ENCODE results near the gene ELMOD2.

Gene ELMOD2

DNA sequence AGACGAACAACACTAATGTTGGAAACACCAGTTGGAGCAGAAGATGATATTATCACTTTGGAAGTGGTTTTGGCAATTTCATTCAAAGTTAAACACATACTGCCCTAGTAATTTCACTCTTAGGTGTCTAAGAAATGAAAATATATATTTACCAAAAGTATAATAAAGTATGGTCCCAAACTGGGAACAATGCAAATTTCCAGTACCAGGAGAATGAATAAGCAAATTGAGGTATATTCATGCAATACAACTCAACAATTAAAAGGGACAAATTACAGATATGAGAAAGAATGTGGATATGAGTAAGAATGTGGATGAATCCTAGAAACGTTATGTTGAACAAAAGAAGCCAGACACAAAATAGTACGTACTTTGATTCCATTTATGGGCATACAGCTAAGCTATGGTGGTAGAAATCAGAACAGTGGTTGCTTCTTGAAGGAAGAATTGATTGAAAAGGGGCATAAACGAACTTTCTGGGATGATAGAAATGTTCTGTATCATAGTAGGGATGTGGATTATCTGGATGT, 10.0 kb downstream of the ELMOD2 start:
- FAIRE-seq: no peak
- no peak for DNase-seq (ENCODE audit: insufficient read length)
- TF ChIP-seq TAF1 (IDR thresholded peaks at IDR 0.05; ENCODE audit: borderline replicate concordance, low read depth, low read length) (no peak), POLR2A (IDR thresholded peaks at IDR 0.05; ENCODE audit: low read depth, low read length) (no peak)

DNA sequence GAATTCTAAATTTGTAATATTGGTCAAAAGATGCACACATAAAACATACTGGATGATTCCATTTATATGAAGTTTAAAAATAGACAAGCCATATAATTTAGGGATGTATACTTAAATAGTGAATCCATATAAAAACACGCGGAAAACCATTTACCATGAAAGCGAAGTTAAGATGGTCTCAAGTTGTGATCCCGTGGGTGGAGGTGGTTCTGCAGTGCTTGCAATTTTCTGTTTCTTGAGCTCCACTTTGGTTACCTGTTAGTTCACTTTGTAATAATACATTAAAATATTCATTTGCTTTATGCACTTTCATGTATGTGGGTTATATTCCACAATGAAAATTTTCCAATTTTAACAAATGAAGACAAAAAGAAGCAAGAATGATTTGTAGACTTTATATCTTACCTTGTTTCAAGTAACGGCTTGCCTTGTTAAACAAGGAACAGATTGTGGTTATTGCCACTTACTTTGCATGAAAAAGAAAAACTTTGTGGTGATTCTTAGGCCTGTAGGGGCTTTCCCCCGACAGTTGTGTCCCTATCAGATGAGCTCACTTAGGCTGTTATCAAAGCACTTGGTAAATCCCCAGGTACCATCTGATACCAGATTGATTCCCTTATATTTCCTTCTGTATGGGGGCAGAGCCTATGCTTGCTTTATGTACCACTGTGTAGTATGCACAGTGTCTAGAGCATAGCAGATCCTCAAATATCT, 32.6 kb downstream of the ELMOD2 start:
- no peak for TF ChIP-seq TAF1 (IDR thresholded peaks at IDR 0.05; ENCODE audit: borderline replicate concordance, low read depth, low read length)
- no peak for TF ChIP-seq POLR2A (IDR thresholded peaks at IDR 0.05; ENCODE audit: low read depth, low read length)
- no peak for TF ChIP-seq POLR2AphosphoS5 (IDR thresholded peaks at IDR 0.05; ENCODE audit: low read depth, low read length)
- FAIRE-seq: no peak
- no peak for DNase-seq (ENCODE audit: insufficient read length)

DNA sequence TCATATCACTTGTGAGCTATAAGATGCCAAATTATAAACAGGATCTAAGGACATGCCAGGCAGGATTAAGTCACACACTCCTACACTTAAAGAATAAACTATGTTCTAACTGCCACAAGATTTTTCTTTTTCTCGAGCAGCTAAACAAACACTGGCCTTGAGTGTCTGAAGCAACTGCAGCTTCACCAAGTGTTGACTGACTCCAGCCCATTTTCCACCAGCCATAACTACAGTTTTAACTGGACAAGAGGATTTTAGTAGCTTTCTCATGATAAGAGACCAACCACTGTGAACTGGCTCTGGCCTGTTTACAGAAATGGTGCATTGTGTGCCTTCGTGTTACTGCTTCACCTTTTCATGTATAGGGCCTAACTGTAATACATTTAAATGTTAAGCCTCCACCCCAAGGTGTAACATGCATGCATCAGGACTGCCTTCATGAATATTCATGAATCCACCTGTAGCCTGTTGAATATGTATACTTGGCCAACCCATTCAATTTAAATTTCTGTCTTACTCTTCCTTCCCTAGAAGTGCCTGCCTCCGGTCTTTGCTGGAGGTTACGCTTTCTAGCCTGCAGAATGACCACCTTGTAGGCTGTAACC, 34.0 kb downstream of the ELMOD2 start:
- TF ChIP-seq TAF1 (IDR thresholded peaks at IDR 0.05; ENCODE audit: borderline replicate concordance, low read depth, low read length) (no peak), POLR2AphosphoS5 (IDR thresholded peaks at IDR 0.05; ENCODE audit: low read depth, low read length) (no peak), POLR2A (IDR thresholded peaks at IDR 0.05; ENCODE audit: low read depth, low read length) (no peak)
- FAIRE-seq: peak; percentile 24
- no peak for DNase-seq (ENCODE audit: insufficient read length)

DNA sequence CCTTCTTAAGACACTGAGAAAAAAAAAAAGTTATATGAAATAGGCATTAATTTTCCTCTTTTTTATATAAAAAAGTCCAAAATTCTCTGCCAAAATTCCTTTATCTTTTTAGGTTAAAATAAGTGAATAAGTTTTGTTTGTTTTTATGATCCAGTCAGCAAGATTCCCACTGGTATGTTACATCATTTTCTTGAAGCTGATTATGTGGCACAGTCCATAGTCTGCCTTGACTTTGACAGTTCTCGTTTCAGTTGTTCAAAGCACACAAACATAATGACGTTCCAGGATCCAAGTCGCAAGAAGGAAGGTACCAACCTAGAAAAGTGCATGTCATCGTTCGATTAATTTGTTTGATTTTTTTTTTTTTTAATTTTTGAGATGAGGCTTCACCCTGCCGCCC, 35.7 kb downstream of the ELMOD2 start:
- no peak for FAIRE-seq
- TF ChIP-seq POLR2A (IDR thresholded peaks at IDR 0.05; ENCODE audit: low read depth, low read length) (no peak), POLR2AphosphoS5 (IDR thresholded peaks at IDR 0.05; ENCODE audit: low read depth, low read length) (no peak), TAF1 (IDR thresholded peaks at IDR 0.05; ENCODE audit: borderline replicate concordance, low read depth, low read length) (no peak)
- no peak for DNase-seq (ENCODE audit: insufficient read length)

DNA sequence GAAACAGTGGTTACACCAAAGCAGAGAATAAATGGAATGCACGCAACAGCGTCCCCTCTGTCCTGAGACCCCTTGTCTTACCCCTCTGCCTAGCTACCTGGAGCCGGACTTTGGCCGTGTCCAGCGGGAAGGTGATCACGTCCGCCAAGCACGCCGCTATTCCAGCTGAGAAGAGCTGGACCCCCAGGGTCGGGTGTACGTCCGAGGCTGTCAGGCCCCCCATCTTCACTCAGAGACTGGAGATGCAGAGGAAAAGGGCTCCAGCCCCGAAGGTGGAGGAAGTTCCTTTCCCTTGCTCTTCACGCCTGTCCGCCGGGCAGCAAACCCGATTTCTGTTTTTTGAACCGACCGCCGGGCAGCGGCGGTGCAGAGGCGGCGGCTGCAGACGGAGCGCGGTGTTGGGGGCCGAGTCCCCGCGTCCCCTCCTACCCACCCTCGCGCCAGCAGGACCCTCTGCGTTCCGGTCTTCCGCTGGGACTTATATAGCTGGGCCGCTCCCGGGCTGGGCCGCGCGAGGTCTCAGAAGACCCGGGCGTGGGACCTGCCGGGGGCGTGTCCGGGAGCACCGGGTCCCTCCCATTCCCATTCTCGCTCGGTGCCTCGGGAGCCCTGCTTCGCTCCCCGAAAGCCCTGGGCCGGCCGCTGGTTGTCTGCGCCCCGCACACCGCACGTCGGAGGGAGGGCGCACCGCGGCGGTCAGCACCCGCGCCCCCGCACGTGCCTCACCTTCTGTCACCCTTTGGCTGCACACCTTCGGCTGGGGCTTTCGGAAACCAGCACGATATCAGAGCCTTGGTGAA, 44.7 kb downstream of the ELMOD2 start, which contains the start of gene UCP1:
Gene UCP1, minus strand, starts transcription at position 455 of the 800 bp plus-strand sequence. Its CDS starts 232 bp downstream, at position 223.
- no peak for DNase-seq (ENCODE audit: insufficient read length)
- TF ChIP-seq POLR2AphosphoS5 (IDR thresholded peaks at IDR 0.05; ENCODE audit: low read depth, low read length): no peak
- no peak for FAIRE-seq

DNA sequence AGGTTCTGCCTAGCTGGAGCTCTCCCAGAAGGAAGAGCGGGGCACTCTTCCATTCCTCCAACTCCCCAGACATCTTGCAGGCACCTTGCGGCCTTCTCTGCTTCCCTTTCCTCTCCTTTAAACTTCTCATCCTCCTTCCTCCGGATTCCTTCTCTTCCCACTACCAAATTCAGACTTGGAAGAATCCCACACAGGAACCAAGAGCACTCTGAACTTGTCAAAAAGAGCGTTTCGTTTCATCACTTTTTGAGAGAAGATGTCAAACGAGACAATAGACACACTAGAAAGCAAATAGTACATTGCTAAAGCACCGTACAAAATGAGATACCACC, 45.3 kb downstream of the ELMOD2 start:
- TF ChIP-seq POLR2AphosphoS5 (IDR thresholded peaks at IDR 0.05; ENCODE audit: low read depth, low read length): no peak
- TF ChIP-seq POLR2A (IDR thresholded peaks at IDR 0.05; ENCODE audit: low read depth, low read length): no peak
- no peak for TF ChIP-seq TAF1 (IDR thresholded peaks at IDR 0.05; ENCODE audit: borderline replicate concordance, low read depth, low read length)
- no peak for DNase-seq (ENCODE audit: insufficient read length)
- FAIRE-seq: no peak

DNA sequence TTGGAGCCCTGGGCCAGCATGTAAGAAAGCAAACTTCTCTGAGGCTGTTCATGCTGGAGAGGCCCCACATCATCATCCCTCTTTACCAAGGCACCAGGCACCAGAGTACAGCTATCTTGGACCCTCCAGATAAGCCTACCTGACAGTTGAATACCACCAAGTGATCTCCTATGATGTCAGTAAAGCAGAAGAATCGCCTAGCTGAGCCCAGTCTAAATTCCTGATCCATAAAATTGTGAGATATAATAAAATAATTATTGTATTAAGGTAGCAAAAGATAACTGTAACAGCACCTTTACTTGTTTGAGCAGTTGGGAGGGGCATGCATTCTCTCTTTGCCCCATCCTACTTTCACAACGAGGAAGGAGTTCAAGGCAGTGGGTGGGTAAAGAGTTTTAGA, 47.7 kb downstream of the ELMOD2 start:
- no peak for TF ChIP-seq POLR2AphosphoS5 (IDR thresholded peaks at IDR 0.05; ENCODE audit: low read depth, low read length)
- no peak for TF ChIP-seq POLR2A (IDR thresholded peaks at IDR 0.05; ENCODE audit: low read depth, low read length)
- no peak for TF ChIP-seq TAF1 (IDR thresholded peaks at IDR 0.05; ENCODE audit: borderline replicate concordance, low read depth, low read length)
- no peak for FAIRE-seq
- DNase-seq (ENCODE audit: insufficient read length): no peak

DNA sequence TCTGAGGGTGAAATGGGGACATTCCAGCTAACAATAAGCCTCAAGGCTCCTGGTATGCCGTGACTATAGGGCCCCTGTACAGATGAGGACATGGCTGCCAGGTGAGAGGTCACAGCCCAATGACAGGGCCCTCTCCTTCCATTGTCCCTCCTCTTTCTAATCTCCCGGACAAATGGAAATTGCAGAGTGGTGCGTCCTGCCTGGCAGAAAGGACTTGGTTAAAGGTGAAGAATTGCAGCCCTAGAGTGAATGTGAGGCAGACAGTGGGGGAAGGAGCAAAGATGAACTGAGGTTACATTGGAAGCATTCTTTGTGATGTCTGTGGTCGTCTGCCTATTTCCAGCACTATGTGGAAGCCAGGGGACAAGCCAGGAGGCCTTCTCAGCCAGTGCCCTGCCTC, 51.5 kb downstream of the ELMOD2 start:
- FAIRE-seq: no peak
- no peak for DNase-seq (ENCODE audit: insufficient read length)

DNA sequence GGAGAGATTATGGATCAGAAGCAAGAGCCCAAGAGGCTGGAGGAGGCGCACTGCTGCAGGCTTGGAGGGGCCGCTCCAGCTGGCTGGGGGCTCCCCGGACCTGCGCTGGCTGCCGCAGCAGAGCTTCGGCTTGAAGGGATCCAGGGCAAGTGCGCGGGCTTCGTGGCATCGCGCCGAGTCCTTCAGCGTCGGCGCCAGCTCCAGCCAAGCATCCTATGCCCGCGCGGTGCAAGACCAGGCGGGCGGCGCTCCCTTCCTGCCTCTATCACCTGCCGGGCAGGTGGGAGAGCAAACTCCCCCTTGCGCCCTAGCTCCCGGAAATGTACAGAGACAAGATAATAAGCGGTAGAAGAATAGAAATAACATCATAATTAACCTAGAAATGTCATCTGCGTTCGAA, 55.3 kb downstream of the ELMOD2 start:
- FAIRE-seq (no peak), DNase-seq (ENCODE audit: insufficient read length) (no peak)
- no peak for TF ChIP-seq POLR2A (IDR thresholded peaks at IDR 0.05; ENCODE audit: low read depth, low read length)
- TF ChIP-seq POLR2AphosphoS5 (IDR thresholded peaks at IDR 0.05; ENCODE audit: low read depth, low read length): no peak
- TF ChIP-seq TAF1 (IDR thresholded peaks at IDR 0.05; ENCODE audit: borderline replicate concordance, low read depth, low read length): no peak

More for the DNA sequence above, 51.5 kb downstream of the ELMOD2 start:
- TF ChIP-seq POLR2AphosphoS5 (IDR thresholded peaks at IDR 0.05; ENCODE audit: low read depth, low read length) (no peak), TAF1 (IDR thresholded peaks at IDR 0.05; ENCODE audit: borderline replicate concordance, low read depth, low read length) (no peak), POLR2A (IDR thresholded peaks at IDR 0.05; ENCODE audit: low read depth, low read length) (no peak)

DNA sequence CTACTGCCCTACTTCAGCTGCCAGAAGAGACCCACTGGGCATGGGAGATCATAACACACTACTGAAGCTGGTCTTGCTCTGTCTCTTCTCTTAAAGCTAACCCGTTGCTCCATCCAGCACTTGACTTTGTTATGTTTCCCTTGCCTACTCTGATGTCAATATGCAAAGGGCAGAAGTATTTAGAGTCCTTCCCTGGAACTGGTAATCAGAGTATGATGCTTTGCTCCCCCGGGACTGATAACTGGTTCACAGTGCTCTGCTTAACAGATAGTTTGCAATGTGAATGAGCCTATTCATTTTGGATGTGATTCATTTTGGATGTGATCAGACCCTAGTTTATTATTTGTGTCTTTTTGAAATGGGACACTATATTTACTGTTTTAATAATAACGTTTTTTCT, 57.1 kb downstream of the ELMOD2 start:
- DNase-seq (ENCODE audit: insufficient read length) (no peak), FAIRE-seq (no peak)
- TF ChIP-seq POLR2A (IDR thresholded peaks at IDR 0.05; ENCODE audit: low read depth, low read length) (no peak), POLR2AphosphoS5 (IDR thresholded peaks at IDR 0.05; ENCODE audit: low read depth, low read length) (no peak), TAF1 (IDR thresholded peaks at IDR 0.05; ENCODE audit: borderline replicate concordance, low read depth, low read length) (no peak)

DNA sequence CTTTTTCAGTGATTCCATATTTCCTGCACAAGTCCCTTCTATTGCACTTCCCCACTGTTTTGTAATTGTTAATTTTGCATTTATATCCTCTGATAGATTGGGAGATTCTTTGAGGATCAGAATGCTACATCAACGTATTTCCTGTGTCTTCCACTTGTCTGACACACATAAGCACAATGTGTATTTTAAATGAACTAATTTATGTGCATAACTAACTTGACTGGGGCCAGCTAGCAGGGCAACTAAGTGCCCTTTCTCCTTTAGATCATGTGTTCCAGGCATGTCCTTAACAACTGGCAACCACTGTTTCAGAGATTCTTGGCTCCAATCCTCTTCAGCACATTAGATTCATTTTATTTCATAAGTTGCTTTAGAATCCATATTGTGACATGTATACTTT, 60.5 kb downstream of the ELMOD2 start:
- TF ChIP-seq POLR2AphosphoS5 (IDR thresholded peaks at IDR 0.05; ENCODE audit: low read depth, low read length) (no peak), TAF1 (IDR thresholded peaks at IDR 0.05; ENCODE audit: borderline replicate concordance, low read depth, low read length) (no peak), POLR2A (IDR thresholded peaks at IDR 0.05; ENCODE audit: low read depth, low read length) (no peak)
- FAIRE-seq (no peak), DNase-seq (ENCODE audit: insufficient read length) (no peak)
